Right lobe of liver (tissue), 6 donors: Measurements from ENCODE around the gene KRTAP2-3. TPM values are rescaled to one million over a fixed set of nuclear protein-coding genes. Genes with fewer than 3 reads are reported as not detected.
"Not testable (repeated sequence)": the region's sequence is repeated elsewhere in the genome, so short reads cannot be mapped to it uniquely, and the experiment has no call there.

Experiments used
- ATAC-seq, 4 donors: fragments of 200-7000 bp; cut with Tn5 transposase; one replicate each; pipeline ENCODE4 v1.9.1; 2020; ENCODE audit warnings: mild to moderate bottlenecking in 4 of 4, moderate library complexity in 4 of 4
- DNase-seq, 3 donors: peaks; one replicate each; pipeline ENCODE4 v3.0.0-alpha.2; 2020
- H3K27ac ChIP-seq, 3 donors: fragments of 200-600 bp; one replicate each; pipeline ENCODE4 v1.8.0; 2022
- H3K27me3 ChIP-seq, 2 donors: fragments of 200-600 bp; one replicate each; pipeline ENCODE4 v1.8.0; 2022
- H3K36me3 ChIP-seq, 4 donors: fragments of 200-600 bp; sonication (generic) in 1 of 4; one replicate each; pipeline versions ENCODE4 v1.5.1 to v1.8.0; 2017 to 2022; ENCODE audit warnings: control low read depth in 1 of 4
- H3K4me1 ChIP-seq, 4 donors: fragments of 200-600 bp; sonication (generic) in 1 of 4; one replicate each; pipeline versions ENCODE4 v1.5.1 to v1.8.0; 2017 to 2022; ENCODE audit warnings: control low read depth in 1 of 4
- H3K4me3 ChIP-seq, 3 donors: fragments of 200-600 bp; one replicate each; pipeline ENCODE4 v1.8.0; 2022
- H3K9me3 ChIP-seq, 4 donors: fragments of 200-600 bp; sonication (generic) in 1 of 4; one replicate each; pipeline versions ENCODE4 v1.5.1 to v1.8.0; 2017 to 2022; ENCODE audit warnings: control low read depth in 1 of 4
- CTCF ChIP-seq, 4 donors: fragments of 200-600 bp in 3 of 4; fragments of 450-650 bp in 1 of 4; IDR thresholded peaks; one replicate each; pipeline versions ENCODE4 v1.5.1 to v1.8.0; 2016 to 2022; ENCODE audit warnings: antibody characterized with exemption in 4 of 4, mild to moderate bottlenecking in 2 of 4
- POLR2A ChIP-seq: fragments of 450-650 bp; IDR thresholded peaks from one replicate; pipeline ENCODE4 v1.6.1; 2017; ENCODE audit warnings: antibody characterized with exemption, mild to moderate bottlenecking
- WGBS: methylation state at CpG from one replicate; pipeline ENCODE4 v1.1.6; 2018; ENCODE audit warnings: low coverage, low lambda C conversion rate; ENCODE audit not compliant: insufficient coverage; ENCODE audit errors: missing lambda C conversion rate; 5-methylcytosine and 5-hydroxymethylcytosine counted together
- intact Hi-C, 2 donors: fragments of 100-400 bp; cut with DNase I; formaldehyde crosslinking; loops; one replicate each; pipeline versions ENCODE4 v1.11.2 to v1.14.1; 2022
- total RNA-seq, 6 experiments: library from RNA; depleted of rRNA in 2 of 6; stranded (reverse); fragments of >200 nt in 2 of 6; fragmentation: NEBNext Ultra II Directional in 3 of 6; extraction: Animal tissue kit (Norgen Biotek cat#: 25700) in 3 of 6; gene quantifications; one replicate each; pipeline versions ENCODE4 v1.1.0 to v1.2.4, GENCODE V29; 2016 to 2023
- donor health status: DM: no; HTN: yes; CAD: no.
- donor health status: DM: no; HTN: no; CAD: no.
- donor health status: DM: no; HTN: no; CAD: no.
- donor health status: DM: no; HTN: yes; CAD: no.
- donor health status: DM: no; HTN: yes; CAD: no.

The KRTAP2-3 gene
- total RNA-seq, 6 experiments from 2014 or later: not detected

DNA sequence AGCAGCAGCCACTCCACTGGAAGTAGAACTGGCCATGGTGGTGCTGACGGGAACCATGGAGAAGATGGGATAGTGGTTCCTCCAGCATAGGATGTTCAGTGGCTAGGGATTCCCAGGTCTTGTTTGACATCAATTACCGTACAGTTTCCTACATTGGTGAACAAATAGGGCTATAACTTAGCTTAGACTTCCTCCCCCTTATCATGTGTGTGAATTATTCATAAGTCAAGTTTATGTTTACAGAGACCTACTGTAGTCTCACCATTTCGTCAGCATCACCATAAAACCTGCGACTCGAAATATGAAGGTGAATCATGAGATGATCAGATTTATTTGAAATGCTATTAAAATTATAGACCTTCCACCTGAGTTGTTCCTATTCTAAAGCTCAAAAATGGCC is 1.2 kb downstream of the KRTAP2-3 start:
- peaks cover 0 to 5% of the 10 kb centered on the region in 2 donors for H3K27me3 ChIP-seq
- no peak for DNase-seq
- H3K9me3 ChIP-seq: no peaks in the 10 kb centered on the region
- ATAC-seq: no peak
- H3K36me3 ChIP-seq: no peaks in the 10 kb centered on the region
- H3K27ac ChIP-seq: no peak overlapping the region
- intact Hi-C loops: no loop called here
- no peaks in the 10 kb centered on the region for H3K4me1 ChIP-seq
- TF ChIP-seq CTCF (IDR thresholded peaks at IDR 0.05): no peak
- TF ChIP-seq POLR2A: no peak
- 80% methylated on average over 4 of the region's 5 CpGs for WGBS
- H3K4me3 ChIP-seq: no peak overlapping the region

GRCh38 chr17:41057547-41057946 is 2.4 kb downstream of the KRTAP2-3 start:
- WGBS: 71% methylated on average over 1 of the region's 1 CpG
- Histone ChIP-seq H3K4me3 (no peak overlapping the region), H3K27me3 (peaks cover 0 to 5% of the 10 kb centered on the region in 2 donors), H3K4me1 (no peaks in the 10 kb centered on the region), H3K27ac (no peak overlapping the region), H3K9me3 (no peaks in the 10 kb centered on the region), H3K36me3 (no peaks in the 10 kb centered on the region)
- intact Hi-C loops: no loop called here
- no peak for ATAC-seq
- DNase-seq: no peak
- TF ChIP-seq CTCF (IDR thresholded peaks at IDR 0.05) (no peak), POLR2A (no peak)

- H3K27me3 ChIP-seq, DNase-seq, H3K9me3 ChIP-seq, intact Hi-C loops, ATAC-seq, H3K4me1 ChIP-seq, H3K36me3 ChIP-seq, H3K4me3 ChIP-seq, H3K27ac ChIP-seq: not testable (repeated sequence)
- WGBS: 20% methylated on average over 1 of the region's 6 CpGs
Observed at GRCh38 chr17:41055130-41055529, 4.8 kb downstream of the KRTAP2-3 start, which contains the start of gene KRTAP2-2. TSS of gene KRTAP2-2 (minus strand) at chr17:41055230. CDS start at chr17:41055211, 19 bp downstream.

- H3K27me3 ChIP-seq, H3K4me3 ChIP-seq, H3K36me3 ChIP-seq, intact Hi-C loops, H3K4me1 ChIP-seq, H3K9me3 ChIP-seq, ATAC-seq, DNase-seq, H3K27ac ChIP-seq: not testable (repeated sequence)
- 60% methylated on average over 3 of the region's 9 CpGs for WGBS
Observed at GRCh38 chr17:41054556-41054955, 5.4 kb downstream of the KRTAP2-3 start.

DNA sequence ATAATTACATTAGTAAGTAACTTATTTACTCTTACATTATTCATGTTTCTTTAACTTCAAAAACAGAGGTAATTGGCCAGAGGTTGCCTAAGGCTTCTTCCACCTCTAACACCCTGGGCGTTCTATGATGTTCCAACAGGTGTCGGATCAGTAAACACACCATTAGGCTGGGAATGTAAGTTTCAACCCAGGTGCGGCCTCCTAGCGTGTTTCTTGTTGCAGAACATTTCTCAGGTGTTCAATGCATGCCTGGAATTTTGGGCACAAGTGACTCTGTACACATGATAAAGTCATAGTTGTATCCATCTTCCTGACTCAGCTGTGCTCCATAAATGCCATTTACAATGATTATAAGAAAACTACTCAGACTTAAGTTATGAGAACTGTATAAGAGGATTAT is 5.9 kb downstream of the KRTAP2-3 start:
- Histone ChIP-seq H3K4me1 (no peaks in the 10 kb centered on the region), H3K4me3 (no peak overlapping the region), H3K27ac (no peak overlapping the region), H3K9me3 (no peaks in the 10 kb centered on the region), H3K27me3 (no peaks in the 10 kb centered on the region), H3K36me3 (no peaks in the 10 kb centered on the region)
- TF ChIP-seq CTCF (IDR thresholded peaks at IDR 0.05): no peak
- TF ChIP-seq POLR2A: no peak
- intact Hi-C loops: no loop called here
- 87% methylated on average over 4 of the region's 4 CpGs for WGBS
- no peak for ATAC-seq
- no peak for DNase-seq

GRCh38 chr17:41052566-41052965 is 7.3 kb downstream of the KRTAP2-3 start:
- Histone ChIP-seq H3K27ac (no peak overlapping the region), H3K4me1 (no peaks in the 10 kb centered on the region), H3K27me3 (no peaks in the 10 kb centered on the region), H3K9me3 (no peaks in the 10 kb centered on the region), H3K36me3 (no peaks in the 10 kb centered on the region), H3K4me3 (no peak overlapping the region)
- ATAC-seq (no peak), DNase-seq (no peak)
- TF ChIP-seq POLR2A (no peak), CTCF (IDR thresholded peaks at IDR 0.05) (no peak)
- intact Hi-C loops: no loop called here
